ENCODE results near the gene NPAS2.

The NPAS2 gene

DNA sequence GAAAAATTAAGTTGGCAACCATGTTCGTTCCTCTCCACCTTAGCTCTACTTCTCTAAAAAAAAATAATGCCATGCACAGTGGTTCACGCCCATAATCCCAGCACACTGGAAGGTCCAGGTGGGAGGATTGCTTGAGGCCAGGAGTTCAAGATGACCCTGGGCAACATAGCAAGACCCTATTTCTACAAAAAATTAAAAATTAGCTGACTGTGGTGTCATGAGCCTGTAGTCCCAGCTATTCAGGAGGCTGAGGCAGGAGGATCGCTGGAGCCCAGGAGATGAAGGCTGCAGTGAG, 40.1 kb upstream of the NPAS2 start:
- POLR2A ChIA-PET: no interaction called here
- no peak for TF ChIP-seq ELF4 (IDR thresholded peaks at IDR 0.05)
- no peak for TF ChIP-seq HDGF (IDR thresholded peaks at IDR 0.05; ENCODE audit: borderline replicate concordance)
- TF ChIP-seq FOXA1 (IDR thresholded peaks at IDR 0.05): no peak
- TF ChIP-seq L3MBTL2 (conservative IDR thresholded peaks at IDR 0.05): no peak
- TF ChIP-seq TARDBP (IDR thresholded peaks at IDR 0.05): no peak
- no peak for TF ChIP-seq BHLHE40 (IDR thresholded peaks at IDR 0.05; ENCODE audit: borderline replicate concordance)
- no peak for TF ChIP-seq FOXK2 (IDR thresholded peaks at IDR 0.05)
- TF ChIP-seq, protein P1, sequence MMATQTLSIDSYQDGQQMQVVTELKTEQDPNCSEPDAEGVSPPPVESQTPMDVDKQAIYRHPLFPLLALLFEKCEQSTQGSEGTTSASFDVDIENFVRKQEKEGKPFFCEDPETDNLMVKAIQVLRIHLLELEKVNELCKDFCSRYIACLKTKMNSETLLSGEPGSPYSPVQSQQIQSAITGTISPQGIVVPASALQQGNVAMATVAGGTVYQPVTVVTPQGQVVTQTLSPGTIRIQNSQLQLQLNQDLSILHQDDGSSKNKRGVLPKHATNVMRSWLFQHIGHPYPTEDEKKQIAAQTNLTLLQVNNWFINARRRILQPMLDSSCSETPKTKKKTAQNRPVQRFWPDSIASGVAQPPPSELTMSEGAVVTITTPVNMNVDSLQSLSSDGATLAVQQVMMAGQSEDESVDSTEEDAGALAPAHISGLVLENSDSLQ (IDR thresholded peaks at IDR 0.05): no peak
- no peak for TF ChIP-seq LEF1 (IDR thresholded peaks at IDR 0.05; ENCODE audit: borderline replicate concordance)
- no peak for TF ChIP-seq NFRKB (IDR thresholded peaks at IDR 0.05)
- no peak for TF ChIP-seq SUZ12 (IDR thresholded peaks at IDR 0.05)
- TF ChIP-seq FOXM1 (IDR thresholded peaks at IDR 0.05; ENCODE audit: borderline replicate concordance): no peak
- TF ChIP-seq CTBP1 (IDR thresholded peaks at IDR 0.05; ENCODE audit: borderline replicate concordance): no peak
- TF ChIP-seq ARNT (IDR thresholded peaks at IDR 0.05): no peak
- TF ChIP-seq ZNF384 (IDR thresholded peaks at IDR 0.05): no peak
- TF ChIP-seq SP1 (IDR thresholded peaks at IDR 0.05): no peak
- no peak for DNase-seq (ENCODE audit: extremely low spot score)
- CTCF ChIA-PET: no interaction called here

DNA sequence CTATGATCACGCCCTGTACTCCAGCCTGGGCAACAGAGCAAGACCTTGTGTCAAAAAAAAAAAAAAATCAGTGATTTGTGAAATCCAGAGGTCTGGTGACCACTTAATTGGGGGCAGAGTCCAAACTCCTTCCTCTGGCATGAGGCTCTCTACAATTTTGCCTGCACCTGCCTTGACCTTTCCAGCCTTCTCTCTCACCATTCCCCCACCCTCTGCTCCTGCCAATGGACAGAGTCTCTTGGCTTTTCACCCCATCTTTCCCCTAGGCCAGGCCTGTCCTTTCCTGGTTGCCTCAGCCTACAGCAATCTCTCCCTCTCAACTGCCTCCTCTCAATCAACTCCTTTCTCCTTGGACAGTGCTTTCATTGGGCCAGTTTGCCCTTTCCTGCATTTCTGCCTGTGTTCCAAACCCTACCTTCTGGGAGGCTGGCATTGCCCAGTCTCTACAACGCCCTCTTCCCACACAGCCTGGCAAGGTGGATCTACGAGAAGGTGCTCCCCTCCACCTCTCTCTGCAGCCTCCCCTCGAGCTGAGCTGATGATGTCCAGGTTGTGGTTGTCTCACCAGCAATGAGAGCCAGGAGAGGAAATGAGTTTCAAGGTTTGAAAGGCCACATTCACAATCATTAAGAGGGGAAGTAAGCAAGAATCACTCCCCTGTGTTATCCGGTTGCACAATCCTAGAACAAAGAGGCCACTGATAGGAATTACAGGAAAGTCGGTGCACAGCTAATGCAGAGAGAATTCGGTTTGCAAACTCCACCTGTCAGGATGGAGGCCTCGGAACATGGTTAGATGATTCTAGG, 39.5 kb upstream of the NPAS2 start:
- ChIA-PET POLR2A (no interaction called here), CTCF (no interaction called here)
- no peak for TF ChIP-seq CTBP1 (IDR thresholded peaks at IDR 0.05; ENCODE audit: borderline replicate concordance)
- no peak for TF ChIP-seq ZNF384 (IDR thresholded peaks at IDR 0.05)
- TF ChIP-seq HDGF (IDR thresholded peaks at IDR 0.05; ENCODE audit: borderline replicate concordance): no peak
- TF ChIP-seq FOXA1 (IDR thresholded peaks at IDR 0.05): no peak
- TF ChIP-seq SUZ12 (IDR thresholded peaks at IDR 0.05): no peak
- DNase-seq (ENCODE audit: extremely low spot score): no peak

DNA sequence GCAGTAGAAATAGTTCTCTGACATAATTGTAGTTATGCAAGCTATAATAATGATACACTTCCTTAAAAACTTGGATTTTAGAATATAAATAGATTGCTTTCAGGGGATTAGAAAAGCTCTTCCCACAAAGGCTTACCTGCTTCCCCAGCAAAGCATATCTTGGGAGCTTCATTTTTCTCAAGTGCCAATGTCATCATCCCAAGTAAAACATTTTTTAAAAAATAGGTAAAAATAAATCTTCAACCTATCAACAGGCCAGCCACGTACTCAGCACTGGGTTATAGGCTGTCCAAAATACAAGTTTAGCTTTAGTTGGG, 39.0 kb upstream of the NPAS2 start:
- POLR2A ChIA-PET: no interaction called here
- TF ChIP-seq, protein P1 (IDR thresholded peaks at IDR 0.05): no peak
- TF ChIP-seq LEF1 (IDR thresholded peaks at IDR 0.05; ENCODE audit: borderline replicate concordance) (no peak), FOXA1 (IDR thresholded peaks at IDR 0.05) (no peak), HDGF (IDR thresholded peaks at IDR 0.05; ENCODE audit: borderline replicate concordance) (no peak), FOXK2 (IDR thresholded peaks at IDR 0.05) (no peak), SUZ12 (IDR thresholded peaks at IDR 0.05) (no peak), L3MBTL2 (conservative IDR thresholded peaks at IDR 0.05) (no peak), SP1 (IDR thresholded peaks at IDR 0.05) (no peak), ELF4 (IDR thresholded peaks at IDR 0.05) (no peak)
- CTCF ChIA-PET: no interaction called here
- no peak for DNase-seq (ENCODE audit: extremely low spot score)

DNA sequence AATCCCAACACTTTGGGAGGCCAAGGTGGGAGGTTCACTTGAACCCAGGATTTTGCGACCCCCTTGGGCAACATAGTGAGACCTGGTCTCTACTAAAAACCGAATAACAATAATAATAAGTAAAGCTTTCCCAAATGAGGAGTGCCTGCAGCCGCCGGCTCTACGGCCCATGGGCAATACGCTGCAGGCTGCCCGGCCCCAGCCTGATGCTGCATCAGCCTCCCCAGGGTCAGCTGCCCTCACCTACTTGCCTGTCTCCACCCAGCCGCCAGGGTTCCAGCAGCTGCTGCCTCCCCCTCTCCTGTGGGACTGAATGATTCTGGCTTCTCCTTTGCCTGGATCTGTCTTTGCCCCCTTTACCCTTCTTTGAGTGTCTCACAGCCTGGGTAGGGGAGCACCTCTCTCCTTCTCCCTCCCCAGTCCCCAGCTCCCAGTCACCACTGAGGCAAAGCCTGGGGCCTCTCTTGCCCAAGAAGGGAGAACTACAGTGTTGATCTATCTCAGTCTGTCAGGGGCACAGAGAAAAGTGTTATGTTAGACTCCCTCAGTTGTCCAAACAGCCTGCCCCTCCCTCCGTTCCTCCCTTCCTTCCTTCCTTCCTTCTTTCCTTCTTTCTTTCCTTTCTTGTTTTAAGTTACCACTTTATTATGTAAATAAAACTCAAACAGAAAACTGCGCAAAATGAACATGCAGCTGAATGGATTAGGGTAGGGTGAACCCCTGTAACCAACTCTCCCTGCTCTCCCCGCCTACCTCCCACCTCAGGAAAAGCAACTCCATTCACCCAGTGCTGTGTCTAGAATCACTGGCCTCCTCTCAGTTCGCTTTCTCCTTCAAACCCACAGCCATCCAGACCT, 38.2 kb upstream of the NPAS2 start:
- ChIA-PET CTCF (no interaction called here), POLR2A (no interaction called here)
- no peak for DNase-seq (ENCODE audit: extremely low spot score)
- TF ChIP-seq TARDBP (IDR thresholded peaks at IDR 0.05): no peak
- no peak for TF ChIP-seq NFRKB (IDR thresholded peaks at IDR 0.05)
- TF ChIP-seq FOXM1 (IDR thresholded peaks at IDR 0.05; ENCODE audit: borderline replicate concordance): no peak
- no peak for TF ChIP-seq FOXK2 (IDR thresholded peaks at IDR 0.05)
- no peak for TF ChIP-seq SP1 (IDR thresholded peaks at IDR 0.05)
- TF ChIP-seq, protein P1 (IDR thresholded peaks at IDR 0.05): no peak
- TF ChIP-seq BHLHE40 (IDR thresholded peaks at IDR 0.05; ENCODE audit: borderline replicate concordance): no peak

DNA sequence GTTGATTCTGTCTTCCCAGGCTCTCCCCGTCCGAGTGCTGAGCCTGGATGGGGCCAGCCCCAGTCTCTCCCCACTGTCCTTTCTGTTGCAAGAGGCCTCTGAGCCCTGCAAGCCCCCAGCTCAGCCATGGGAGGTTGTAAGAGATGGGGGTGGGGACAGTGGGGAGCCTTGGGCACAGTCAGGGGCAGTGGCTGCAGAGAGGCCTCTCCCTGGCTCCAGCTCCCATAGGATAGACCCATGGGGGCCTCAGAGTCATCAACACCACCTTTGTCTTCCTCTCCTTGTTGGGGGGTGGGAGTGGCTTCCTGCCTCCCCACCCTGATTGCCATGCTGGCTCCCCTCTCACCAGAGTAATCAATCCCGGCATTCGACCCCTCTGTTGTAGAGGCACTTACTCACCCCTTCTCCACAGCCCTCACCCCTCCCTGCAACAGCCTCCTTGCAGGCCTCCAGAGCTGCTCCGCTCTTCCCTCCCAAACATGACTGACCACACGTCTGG, 37.5 kb upstream of the NPAS2 start:
- no peak for TF ChIP-seq ZNF384 (IDR thresholded peaks at IDR 0.05)
- no peak for TF ChIP-seq CTBP1 (IDR thresholded peaks at IDR 0.05; ENCODE audit: borderline replicate concordance)
- no peak for TF ChIP-seq FOXM1 (IDR thresholded peaks at IDR 0.05; ENCODE audit: borderline replicate concordance)
- CTCF ChIA-PET: no interaction called here
- POLR2A ChIA-PET: no interaction called here
- no peak for DNase-seq (ENCODE audit: extremely low spot score)

DNA sequence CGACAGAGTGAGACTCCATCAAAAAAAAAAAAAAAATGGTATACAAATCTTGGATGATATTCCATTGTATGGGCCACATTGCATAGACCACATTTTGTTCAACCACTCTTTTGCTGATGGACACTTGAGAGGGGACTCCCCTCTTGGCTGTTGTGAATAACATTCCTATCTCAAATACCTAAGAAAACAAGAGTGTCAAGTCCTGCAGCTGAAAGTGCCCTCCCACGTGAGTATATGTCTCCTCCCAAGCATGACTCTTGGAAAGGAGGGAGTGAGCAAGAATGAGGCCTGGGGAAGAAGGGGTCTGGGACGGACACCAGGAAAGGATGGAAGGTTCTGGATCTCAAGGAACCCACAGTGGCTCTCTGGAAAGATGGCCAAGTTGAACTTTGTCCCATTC, 36.0 kb upstream of the NPAS2 start:
- CTCF ChIA-PET: no interaction called here

More for the DNA sequence above, 36.0 kb upstream of the NPAS2 start:
- no peak for DNase-seq (ENCODE audit: extremely low spot score)
- no peak for TF ChIP-seq FOXK2 (IDR thresholded peaks at IDR 0.05)
- TF ChIP-seq L3MBTL2 (conservative IDR thresholded peaks at IDR 0.05): no peak
- TF ChIP-seq ZNF384 (IDR thresholded peaks at IDR 0.05): no peak
- no peak for TF ChIP-seq FOXA1 (IDR thresholded peaks at IDR 0.05)
- TF ChIP-seq, protein P1 (IDR thresholded peaks at IDR 0.05): no peak
- TF ChIP-seq FOXM1 (IDR thresholded peaks at IDR 0.05; ENCODE audit: borderline replicate concordance): no peak
- no peak for TF ChIP-seq ELF4 (IDR thresholded peaks at IDR 0.05)
- POLR2A ChIA-PET: no interaction called here

Measured in HEK293T (cell line).